Right ventricle myocardium inferior (tissue), 1 donor: ENCODE data around the gene RNLS. TPM values are rescaled to one million over a fixed set of nuclear protein-coding genes. Genes with fewer than 3 reads are reported as not detected.

Source experiments
- ATAC-seq: fragments of 200-7000 bp; cut with Tn5 transposase; one replicate; pipeline ENCODE4 v1.9.1; 2020; ENCODE audit warnings: mild to moderate bottlenecking, moderate library complexity
- DNase-seq: peaks from one replicate; pipeline ENCODE4 v3.0.0; 2021; ENCODE audit errors: missing footprints
- intact Hi-C: fragments of 100-400 bp; cut with DNase I; formaldehyde crosslinking; loops from one replicate; pipeline ENCODE4 v1.11.0; 2022
- total RNA-seq: library from RNA; stranded (reverse); fragmentation: NEBNext Ultra II Directional; extraction: Animal tissue kit (Norgen Biotek cat#: 25700); gene quantifications from one replicate; pipeline ENCODE4 v1.2.1, GENCODE V29; 2021
- donor health status: DM: no; HTN: yes; CAD: no; lungs with severe emphysema.

The RNLS gene
- total RNA-seq, 1 donor from 2014 or later, result 20.6 TPM

DNA sequence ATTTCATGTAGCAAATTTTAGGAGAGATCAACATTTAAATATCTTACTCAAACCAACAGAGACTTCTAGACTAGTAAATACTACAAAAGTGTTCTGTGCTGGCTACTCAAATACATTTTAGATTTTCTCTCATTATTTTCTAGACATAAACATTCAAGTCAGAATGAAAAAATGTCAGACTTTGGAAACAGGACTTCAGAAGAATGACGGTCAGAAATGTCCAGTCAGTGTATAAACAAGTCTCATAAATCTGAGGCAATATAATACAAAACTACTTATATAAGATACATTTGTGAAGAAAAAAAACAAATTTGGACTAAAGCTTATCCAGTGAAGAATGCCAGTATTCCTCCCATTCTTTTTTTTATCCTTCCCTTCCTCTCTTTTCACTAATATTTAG lies 25.9 kb downstream of the RNLS start:
- intact Hi-C loops, result no loop called here

DNA sequence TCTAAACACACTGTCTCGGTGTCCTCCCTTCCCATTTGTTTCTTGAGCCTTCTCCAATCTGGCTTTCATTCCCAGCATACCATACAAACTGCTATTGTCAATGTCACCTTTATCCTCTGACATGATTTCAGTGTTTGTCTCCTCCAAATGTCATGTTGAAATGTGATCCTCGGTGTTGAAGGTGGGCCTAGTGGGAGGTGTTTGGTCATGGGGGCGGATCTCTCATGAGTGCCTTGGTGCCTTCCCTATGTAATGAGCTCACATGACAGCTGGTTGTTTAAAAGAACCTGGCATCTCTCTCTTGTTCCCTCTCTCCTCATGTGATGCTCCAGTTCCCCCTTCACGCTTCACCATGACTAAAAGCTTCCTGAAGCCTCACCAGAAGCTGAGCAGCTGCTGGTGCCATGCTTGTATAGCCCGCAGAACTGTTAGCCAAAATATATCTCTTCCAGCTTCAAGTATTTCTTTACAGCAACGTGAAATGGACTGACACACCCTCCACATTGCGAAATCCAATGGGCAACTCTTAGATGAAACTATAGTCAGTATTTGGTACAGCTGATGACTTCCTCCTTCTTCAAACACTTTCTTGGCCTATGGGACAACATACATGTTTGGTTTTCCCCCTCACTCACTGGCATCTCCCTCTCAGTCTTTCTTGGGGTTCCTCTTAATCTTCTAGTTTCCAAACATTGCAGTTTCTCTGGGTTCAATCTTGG lies 27.8 kb downstream of the RNLS start:
- DNase-seq (no peak), ATAC-seq (peak; percentile 56)
- intact Hi-C loops, result no loop called here

More for the DNA sequence above, 25.9 kb downstream of the RNLS start:
- DNase-seq, result no peak
- no peak for ATAC-seq

DNA sequence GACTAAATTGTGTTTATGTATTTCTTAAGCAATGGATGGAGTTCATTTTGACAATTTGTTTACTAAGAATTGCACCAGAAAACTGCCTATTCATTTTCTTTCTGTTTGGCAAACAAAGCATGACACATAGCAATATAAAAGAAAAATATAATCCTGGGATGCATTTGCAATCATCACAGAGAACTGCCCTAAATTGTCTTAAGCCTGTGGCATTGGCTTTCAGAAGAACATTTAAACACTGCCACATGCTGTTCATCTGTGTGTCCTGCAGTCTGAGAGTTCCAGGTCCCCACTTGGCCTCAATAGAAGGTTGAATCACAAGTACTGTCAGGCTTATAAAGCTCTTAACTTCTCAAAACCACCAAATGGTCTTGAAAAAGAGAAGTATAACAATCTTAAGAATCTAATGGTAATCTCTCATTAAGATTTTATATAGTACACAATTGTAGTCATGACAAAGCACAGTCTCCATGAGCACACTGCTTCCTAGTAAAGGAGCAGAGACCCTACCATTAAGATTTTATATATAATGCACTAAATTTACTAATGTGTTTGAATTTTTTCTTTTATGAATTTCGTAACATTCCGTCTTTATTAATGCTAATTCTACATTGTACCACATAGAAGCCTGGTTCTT lies 29.9 kb downstream of the RNLS start:
- intact Hi-C loops, result no loop called here
- ATAC-seq, result peak; percentile 90
- DNase-seq, result peak; percentile 53

DNA sequence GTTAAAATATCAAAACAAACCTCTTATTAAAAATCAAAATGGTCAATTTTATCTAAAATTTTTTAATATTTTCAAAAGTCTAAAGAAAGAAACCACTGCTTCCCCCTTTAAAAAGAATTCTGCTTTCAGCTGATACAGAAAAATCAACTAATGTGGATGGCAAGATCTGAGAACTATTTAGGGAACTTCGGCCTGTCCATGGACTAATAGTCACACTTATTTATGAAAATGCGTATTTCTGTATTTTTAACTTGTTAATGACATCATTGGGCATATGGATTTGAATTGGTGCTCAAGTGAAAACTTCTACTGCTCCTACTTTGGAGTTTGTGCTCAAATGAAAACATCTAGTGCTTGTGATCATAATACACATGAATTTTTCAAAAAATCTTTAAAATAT lies 31.9 kb downstream of the RNLS start:
- intact Hi-C loops, result no loop called here
- no peak for ATAC-seq
- no peak for DNase-seq

DNA sequence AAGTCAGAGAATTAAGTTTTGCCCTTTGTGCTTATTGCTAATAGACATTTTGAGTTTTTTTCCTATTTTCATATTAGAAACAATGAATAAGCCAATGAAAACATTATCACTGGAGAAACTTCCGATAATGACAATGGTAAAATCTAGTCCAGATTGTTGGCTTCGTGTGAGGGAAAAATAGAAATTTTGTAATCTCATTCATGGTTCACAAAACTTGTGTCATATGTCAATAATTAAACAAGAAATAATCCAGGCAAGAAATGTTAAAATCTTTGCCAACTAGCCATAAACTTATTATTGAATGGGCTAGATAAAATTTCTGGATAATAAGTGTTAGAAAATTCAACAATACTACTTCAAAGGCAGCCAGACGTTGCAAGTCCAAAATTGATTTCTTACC lies 36.6 kb downstream of the RNLS start:
- ATAC-seq, result no peak
- no peak for DNase-seq
- intact Hi-C loops, result loop anchor here (5.0 to 10.0 kb wide), 3 partner anchors 144 to 684 kb away; partner anchors contain the start of genes KLLN and PTEN

DNA sequence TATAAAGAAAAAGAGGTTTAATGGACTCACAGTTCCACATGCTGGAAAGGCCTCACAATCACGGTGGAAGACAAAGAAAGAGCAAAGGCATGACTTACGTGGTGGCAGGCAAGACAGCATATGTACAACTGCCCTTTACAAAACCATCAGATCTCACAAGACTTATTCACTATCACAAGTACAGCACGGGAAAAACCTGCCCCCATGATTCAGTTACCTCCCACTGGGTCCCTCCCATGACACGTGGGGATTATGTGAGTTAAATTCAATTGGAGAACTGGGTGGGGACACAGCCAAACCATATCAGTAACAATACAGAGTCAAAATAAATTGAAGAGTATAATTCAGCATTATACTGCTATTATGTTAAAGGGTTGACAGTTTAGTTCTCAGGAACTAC lies 37.8 kb downstream of the RNLS start:
- intact Hi-C loops, result loop anchor here (5.0 to 10.0 kb wide), 3 partner anchors 143 to 683 kb away; partner anchors contain the start of genes KLLN and PTEN
- ATAC-seq, result no peak
- DNase-seq, result no peak

DNA sequence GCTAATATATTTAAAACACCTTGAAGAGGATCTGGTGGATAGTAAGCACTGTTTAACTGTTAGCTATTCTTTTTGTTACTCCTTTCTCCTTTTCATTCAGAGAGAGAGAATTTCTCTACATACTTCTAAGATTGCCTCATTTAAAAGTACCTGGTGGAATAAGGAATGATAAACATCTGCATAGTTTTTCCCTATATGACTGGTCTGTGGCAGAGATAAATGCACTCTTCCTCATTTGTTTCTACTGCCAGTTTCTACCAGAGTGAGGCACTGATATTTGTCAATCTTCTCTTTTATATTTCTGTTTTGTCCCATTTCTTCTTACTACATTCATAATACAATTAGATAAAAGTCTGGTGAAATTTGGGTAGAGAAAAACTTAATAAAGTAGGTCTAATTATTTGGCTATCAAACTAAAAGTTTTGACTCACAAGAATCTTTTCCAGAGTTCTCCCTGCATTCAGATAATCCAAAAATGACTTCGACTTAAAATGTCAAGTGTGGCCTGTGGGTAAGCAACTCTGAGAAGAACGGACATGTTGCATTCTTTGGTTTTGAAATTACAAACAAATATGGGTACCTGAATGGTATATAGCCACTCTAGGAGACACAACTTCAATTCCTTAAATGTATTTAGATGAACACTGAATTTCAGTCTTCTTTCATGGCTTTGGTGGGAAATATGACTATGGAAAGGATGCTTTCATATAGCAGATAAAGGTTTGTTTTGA lies 38.8 kb downstream of the RNLS start:
- intact Hi-C loops, result loop anchor here (10.0 kb wide), 1 partner anchor 390 kb away; no protein-coding TSS in a partner anchor
- ATAC-seq, result no peak

DNA sequence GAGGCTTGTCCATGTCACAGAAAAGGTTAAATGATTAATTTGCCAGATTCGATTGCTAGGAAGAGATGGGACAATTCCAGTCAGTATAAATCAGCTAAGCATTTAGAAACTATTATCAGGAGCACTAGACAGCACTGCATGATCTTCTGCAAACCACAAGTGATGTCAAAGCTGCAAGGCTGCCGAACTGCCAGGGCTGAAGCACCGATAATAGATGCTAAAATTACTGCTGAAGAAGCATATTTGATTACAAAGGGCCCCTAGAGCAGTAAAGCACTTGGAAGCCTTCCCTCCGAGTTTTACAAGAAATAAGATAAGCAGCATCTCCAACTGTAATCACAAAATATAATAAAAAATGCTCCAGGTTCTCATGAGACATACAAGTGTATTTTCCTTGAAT lies 40.6 kb downstream of the RNLS start:
- DNase-seq (no peak), ATAC-seq (peak; percentile 31)
- intact Hi-C loops, result loop anchor here (10.0 kb wide), 1 partner anchor 388 kb away; no protein-coding TSS in a partner anchor

More for the DNA sequence above, 38.8 kb downstream of the RNLS start:
- no peak for DNase-seq

DNA sequence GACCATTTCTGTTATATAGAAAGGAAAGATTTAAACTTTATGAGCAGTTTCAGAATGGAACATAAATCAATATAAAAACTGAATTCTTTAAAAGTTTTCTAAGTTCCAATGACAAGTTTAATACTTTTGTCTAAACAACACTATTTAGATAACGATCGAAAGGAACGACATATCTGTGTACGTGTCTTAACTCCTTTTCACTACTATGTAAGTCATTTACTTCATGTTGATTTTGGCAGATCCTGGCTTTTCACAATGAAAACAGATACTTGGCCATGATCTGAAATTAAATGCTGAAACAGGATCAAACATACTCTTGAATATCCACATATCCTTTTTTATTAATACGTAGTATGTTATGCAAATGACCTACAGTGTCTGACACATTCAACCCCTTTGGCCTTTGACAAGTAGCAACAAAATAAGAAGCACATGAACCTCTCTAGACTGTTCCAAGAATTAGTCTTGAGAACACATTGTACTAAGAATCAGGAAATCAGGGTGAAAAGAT lies 41.9 kb downstream of the RNLS start:
- intact Hi-C loops, result loop anchor here (10.0 kb wide), 1 partner anchor 386 kb away; no protein-coding TSS in a partner anchor
- DNase-seq (no peak), ATAC-seq (peak; percentile 85)

DNA sequence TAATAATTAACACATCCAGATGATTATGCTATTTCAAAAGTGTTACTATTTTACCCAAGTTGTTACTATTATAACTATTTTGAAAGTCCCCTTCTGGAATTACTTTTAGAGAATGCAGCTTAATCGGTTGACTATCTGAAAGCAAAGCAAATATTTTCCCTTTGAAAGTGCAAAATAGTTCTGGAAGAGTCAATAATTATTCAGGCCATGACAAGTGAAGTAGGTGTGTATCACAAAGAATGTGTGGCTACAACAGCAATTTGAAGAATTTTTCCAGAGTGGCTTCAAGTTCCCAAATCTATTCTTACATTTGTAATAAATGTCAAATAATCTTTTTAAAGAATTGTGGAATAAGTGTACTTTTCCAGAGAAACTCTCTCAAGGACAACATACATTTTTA lies 42.8 kb downstream of the RNLS start:
- ATAC-seq (no peak), DNase-seq (no peak)
- intact Hi-C loops, result loop anchor here (10.0 kb wide), 1 partner anchor 386 kb away; no protein-coding TSS in a partner anchor

DNA sequence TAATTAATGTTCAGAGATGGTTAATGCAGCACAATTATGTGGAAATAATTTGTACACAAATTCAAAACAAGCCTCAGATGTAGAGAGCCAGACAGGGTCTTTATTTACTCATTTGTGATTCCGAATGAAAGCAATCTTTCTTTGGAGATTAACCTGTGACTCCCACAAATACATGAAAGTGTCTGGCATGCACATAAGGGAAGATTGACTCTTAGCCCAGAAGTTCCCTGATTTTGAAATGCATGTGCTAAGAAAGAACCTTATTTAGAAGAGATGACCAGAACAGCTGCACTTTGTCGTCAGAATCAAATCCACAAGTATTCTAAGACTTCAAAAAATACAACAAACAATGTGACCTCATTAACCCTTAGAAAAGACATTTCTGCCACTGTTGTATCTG lies 45.1 kb downstream of the RNLS start:
- intact Hi-C loops, result no loop called here
- DNase-seq, result no peak
- peak; percentile 66 for ATAC-seq

DNA sequence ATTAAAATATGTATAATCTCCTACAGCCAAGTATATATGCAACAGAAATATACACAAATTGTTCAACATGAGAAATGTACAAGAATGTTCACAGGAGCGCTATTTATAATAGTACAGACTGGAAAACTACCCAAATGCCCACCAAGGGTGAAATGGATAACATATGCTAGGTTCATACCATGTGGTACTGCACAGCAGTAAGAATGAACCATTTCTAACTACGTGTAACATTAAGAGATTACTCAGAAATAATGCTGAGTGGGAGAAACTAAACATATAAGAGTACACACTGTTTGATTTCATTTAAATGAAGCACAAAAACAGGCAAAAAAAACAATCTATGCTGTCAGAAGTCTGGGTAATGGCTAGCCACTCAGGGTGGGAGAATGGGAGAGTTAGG lies 45.8 kb downstream of the RNLS start:
- DNase-seq, result no peak
- intact Hi-C loops, result no loop called here
- ATAC-seq, result no peak

DNA sequence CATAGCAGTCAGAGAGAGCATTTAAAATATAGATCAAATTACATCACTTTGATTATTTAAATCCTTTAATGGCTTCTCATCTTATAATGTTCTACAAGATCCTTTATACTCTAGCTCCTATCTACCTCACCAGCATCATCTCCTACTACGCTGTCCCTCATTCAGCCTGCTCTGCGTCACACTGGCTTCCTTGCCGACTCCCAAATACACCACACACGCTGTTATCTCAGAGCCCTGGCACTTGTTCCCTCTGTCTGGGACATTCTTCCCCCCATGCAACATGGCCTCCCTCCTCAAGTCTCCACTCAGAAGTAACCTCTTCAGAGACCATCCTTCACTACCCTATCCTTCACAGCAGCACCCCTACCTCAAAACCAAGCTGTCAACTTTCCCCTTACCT lies 46.7 kb downstream of the RNLS start:
- DNase-seq (no peak), ATAC-seq (no peak)
- intact Hi-C loops, result no loop called here

DNA sequence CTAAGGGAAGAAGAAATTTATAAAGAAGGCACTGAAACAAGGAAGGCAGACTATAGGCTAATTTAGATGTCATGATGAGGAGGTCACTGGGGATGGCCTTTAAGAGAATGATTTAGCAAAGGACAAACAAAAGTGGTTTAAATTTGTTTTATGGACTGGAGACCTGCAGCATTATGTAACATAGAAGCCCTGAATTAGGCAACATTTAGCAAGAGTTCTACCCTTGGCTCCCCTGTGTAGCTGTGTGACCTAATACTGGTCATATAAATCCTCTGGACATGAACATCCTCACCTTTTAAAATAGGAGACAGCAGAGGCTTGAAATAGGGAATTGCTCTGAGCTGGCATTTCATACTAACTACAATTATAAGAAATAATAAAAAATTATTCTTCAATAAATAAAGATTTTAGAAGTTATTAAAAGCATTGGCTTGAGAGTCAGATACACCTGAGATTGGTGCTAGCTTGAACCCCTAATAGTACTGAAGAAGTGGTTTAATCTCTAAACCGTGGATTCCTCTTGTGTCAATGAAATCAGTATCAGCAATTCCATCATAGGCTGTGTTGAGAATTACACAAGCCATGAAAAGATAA lies 48.9 kb downstream of the RNLS start:
- intact Hi-C loops, result no loop called here
- DNase-seq (no peak), ATAC-seq (no peak)

DNA sequence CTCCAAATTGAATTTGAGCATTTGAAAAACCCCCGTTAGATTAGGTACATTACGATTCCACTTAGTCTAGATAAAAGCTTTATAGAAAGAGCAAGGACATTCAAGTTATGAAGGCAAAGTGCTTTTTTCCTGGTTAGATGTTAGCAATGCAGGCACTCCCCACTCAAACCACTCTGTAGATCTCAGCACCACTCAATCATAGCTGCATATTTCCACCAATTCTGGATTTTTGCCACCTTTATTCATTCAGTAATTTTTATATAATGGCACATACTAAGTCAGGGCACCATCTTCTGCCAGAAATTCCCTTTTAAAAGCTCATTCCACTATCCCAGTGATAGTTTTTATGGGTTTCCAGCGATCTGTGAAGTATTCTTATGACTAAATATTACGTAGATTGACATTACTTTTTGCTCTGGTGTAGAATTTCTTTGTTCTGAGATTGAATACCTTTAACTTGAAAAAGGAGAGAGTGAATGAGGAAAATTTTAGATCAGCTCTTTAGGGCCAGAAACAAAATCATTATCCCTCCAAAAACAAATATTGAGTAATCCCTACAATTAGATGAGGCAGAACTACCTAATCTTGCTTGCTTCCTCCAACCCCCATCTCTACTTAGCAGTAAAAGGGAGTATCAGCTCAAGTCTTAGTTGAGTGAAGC lies 51.6 kb downstream of the RNLS start:
- no peak for ATAC-seq
- DNase-seq, result no peak
- intact Hi-C loops, result no loop called here

DNA sequence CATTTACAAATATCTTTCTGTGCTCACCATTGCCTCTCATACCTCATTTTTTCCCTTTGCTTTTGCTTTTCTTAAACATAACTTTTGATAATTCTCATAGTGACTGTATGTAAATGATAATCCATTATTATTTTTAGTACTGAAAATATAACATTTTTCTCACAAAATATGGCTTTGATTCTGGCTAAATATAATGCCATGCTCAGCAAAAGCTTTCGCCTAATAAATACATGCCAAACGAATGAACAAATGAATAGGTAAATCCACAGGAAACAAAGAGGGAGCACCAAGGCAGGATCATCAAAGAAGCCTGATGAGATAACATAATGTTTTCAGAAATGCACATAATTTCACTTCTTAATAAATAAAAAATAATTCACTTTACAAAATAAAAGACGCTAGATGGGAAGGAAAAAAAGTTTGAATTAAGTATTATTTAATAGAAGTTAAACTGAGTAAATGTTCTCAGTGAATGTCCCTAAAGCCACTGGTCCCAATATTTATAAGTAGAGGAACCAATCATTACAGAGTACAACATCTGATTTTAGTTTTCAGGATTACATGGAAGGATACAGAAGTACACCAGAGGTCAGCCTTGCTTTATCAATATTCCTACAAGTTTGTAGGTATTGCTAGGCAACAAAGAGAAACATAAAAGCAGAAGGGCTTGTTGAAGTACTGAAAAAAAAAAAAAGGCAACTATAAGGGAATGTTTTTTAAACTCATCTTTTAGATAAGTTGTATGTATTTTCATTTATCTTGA lies 52.3 kb downstream of the RNLS start:
- DNase-seq (no peak), ATAC-seq (no peak)
- intact Hi-C loops, result no loop called here

DNA sequence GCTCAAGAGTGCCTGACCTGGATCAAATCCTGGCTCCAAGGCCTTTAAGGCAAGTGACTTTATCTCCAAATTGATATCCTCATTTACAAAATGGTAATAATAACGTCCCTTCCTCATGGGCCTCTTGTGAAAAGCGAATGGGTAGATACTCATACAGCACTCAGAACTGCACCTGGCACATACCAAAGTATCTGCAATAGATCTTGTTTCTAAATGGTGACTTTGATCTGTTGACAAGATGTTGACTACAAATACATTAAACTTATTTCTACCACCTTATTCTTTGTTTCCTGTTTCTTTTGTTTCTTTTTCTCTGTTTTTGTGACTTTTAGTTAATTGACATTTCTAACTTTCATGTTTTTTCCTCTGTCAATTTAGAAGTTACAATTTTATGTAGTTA lies 53.0 kb downstream of the RNLS start:
- DNase-seq (no peak), ATAC-seq (no peak)
- intact Hi-C loops, result no loop called here
